ENCODE measurements around the gene ACTN1.

ACTN1 gene

GRCh38 chr14:69004731-69005431 lies 25.8 kb upstream of the ACTN1 start:
- H3K4me3 ChIP-seq (ENCODE audit: low read length): no peak overlapping the region
- no peaks in the 10 kb centered on the region for H3K9me3 ChIP-seq (ENCODE audit: insufficient read depth, low read length)
- no peaks in the 10 kb centered on the region for H3K36me3 ChIP-seq (replicated peaks; ENCODE audit: low read depth, low read length)
- peaks cover 12% of the 10 kb centered on the region; the same call in 1 of the 2 replicates for H3K27me3 ChIP-seq (ENCODE audit: low read depth, low read length)
- no peaks in the 10 kb centered on the region for H3K79me2 ChIP-seq (ENCODE audit: low read length)
- no peak overlapping the region for H3K4me2 ChIP-seq (ENCODE audit: low read length)
- no peak overlapping the region for H2AFZ ChIP-seq (ENCODE audit: low read depth, low read length)
- no peak overlapping the region for H3K9ac ChIP-seq (ENCODE audit: low read length)
- TF ChIP-seq EZH2phosphoT487 (IDR thresholded peaks at IDR 0.05; ENCODE audit: low read depth): no peak
- no peak for TF ChIP-seq CTCF (IDR thresholded peaks at IDR 0.05; ENCODE audit: low read depth, low read length)
- no peaks in the 10 kb centered on the region for H4K20me1 ChIP-seq (ENCODE audit: insufficient read depth, low read length)
- H3K27ac ChIP-seq (ENCODE audit: low read length): no peak overlapping the region
- H3K4me1 ChIP-seq (ENCODE audit: low read length): no peaks in the 10 kb centered on the region

DNA sequence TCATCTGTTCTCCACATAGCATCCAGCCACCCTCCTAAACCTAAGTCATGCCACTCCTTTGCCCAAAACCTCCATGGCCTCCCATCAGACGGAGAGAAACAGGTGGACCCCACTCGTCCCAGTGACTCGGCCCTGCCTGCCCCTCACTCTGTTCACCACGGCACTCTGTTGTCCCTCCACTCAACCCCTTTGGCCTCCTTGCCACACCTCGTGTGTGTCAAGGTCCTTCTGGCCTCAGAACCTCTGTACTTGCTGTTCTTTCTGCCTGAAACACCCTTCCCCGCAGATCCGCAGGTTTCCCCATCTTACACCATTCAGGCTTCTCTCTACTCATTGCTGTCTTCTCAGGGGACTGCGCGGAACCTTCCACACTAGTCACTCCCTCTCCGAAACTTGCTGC lies 24.5 kb upstream of the ACTN1 start:
- Histone ChIP-seq H3K9me3 (ENCODE audit: insufficient read depth, low read length) (no peaks in the 10 kb centered on the region), H3K4me3 (ENCODE audit: low read length) (no peak overlapping the region), H3K27ac (ENCODE audit: low read length) (no peak overlapping the region), H3K36me3 (replicated peaks; ENCODE audit: low read depth, low read length) (no peaks in the 10 kb centered on the region), H3K79me2 (ENCODE audit: low read length) (no peaks in the 10 kb centered on the region), H2AFZ (ENCODE audit: low read depth, low read length) (no peak overlapping the region), H4K20me1 (ENCODE audit: insufficient read depth, low read length) (no peaks in the 10 kb centered on the region), H3K4me2 (ENCODE audit: low read length) (no peak overlapping the region), H3K9ac (ENCODE audit: low read length) (no peak overlapping the region), H3K27me3 (ENCODE audit: low read depth, low read length) (peaks cover 12% of the 10 kb centered on the region; the same call in 1 of the 2 replicates), H3K4me1 (ENCODE audit: low read length) (no peaks in the 10 kb centered on the region)
- TF ChIP-seq CTCF (IDR thresholded peaks at IDR 0.05; ENCODE audit: low read depth, low read length) (no peak), EZH2phosphoT487 (IDR thresholded peaks at IDR 0.05; ENCODE audit: low read depth) (no peak)

- H3K79me2 ChIP-seq (ENCODE audit: low read length): no peaks in the 10 kb centered on the region
- no peaks in the 10 kb centered on the region for H3K9me3 ChIP-seq (ENCODE audit: insufficient read depth, low read length)
- no peak overlapping the region for H2AFZ ChIP-seq (ENCODE audit: low read depth, low read length)
- H3K36me3 ChIP-seq (replicated peaks; ENCODE audit: low read depth, low read length): no peaks in the 10 kb centered on the region
- TF ChIP-seq CTCF (IDR thresholded peaks at IDR 0.05; ENCODE audit: low read depth, low read length): peak; percentile 33; the same call in 1 of the 2 replicates
- TF ChIP-seq EZH2phosphoT487 (IDR thresholded peaks at IDR 0.05; ENCODE audit: low read depth): no peak
- no peak overlapping the region for H3K4me2 ChIP-seq (ENCODE audit: low read length)
- no peak overlapping the region for H3K4me3 ChIP-seq (ENCODE audit: low read length)
- no peaks in the 10 kb centered on the region for H4K20me1 ChIP-seq (ENCODE audit: insufficient read depth, low read length)
- H3K27me3 ChIP-seq (ENCODE audit: low read depth, low read length): peaks cover 12% of the 10 kb centered on the region; the same call in 1 of the 2 replicates
- H3K9ac ChIP-seq (ENCODE audit: low read length): no peak overlapping the region
- no peaks in the 10 kb centered on the region for H3K4me1 ChIP-seq (ENCODE audit: low read length)
- no peak overlapping the region for H3K27ac ChIP-seq (ENCODE audit: low read length)
These were observed 23.0 kb upstream of the ACTN1 start for GRCh38 chr14:69002069-69002468.

- TF ChIP-seq CTCF (IDR thresholded peaks at IDR 0.05; ENCODE audit: low read depth, low read length) (no peak), EZH2phosphoT487 (IDR thresholded peaks at IDR 0.05; ENCODE audit: low read depth) (no peak)
These were observed 22.3 kb upstream of the ACTN1 start for GRCh38 chr14:69001375-69001774.

More at GRCh38 chr14:69001375-69001774, 22.3 kb upstream of the ACTN1 start:
- no peak overlapping the region for H2AFZ ChIP-seq (ENCODE audit: low read depth, low read length)
- no peak overlapping the region for H3K4me2 ChIP-seq (ENCODE audit: low read length)
- no peaks in the 10 kb centered on the region for H3K79me2 ChIP-seq (ENCODE audit: low read length)
- no peak overlapping the region for H3K4me3 ChIP-seq (ENCODE audit: low read length)
- no peaks in the 10 kb centered on the region for H3K9me3 ChIP-seq (ENCODE audit: insufficient read depth, low read length)
- peaks cover 12% of the 10 kb centered on the region; the same call in 1 of the 2 replicates for H3K27me3 ChIP-seq (ENCODE audit: low read depth, low read length)
- no peak overlapping the region for H3K9ac ChIP-seq (ENCODE audit: low read length)
- H3K4me1 ChIP-seq (ENCODE audit: low read length): no peaks in the 10 kb centered on the region
- H3K36me3 ChIP-seq (replicated peaks; ENCODE audit: low read depth, low read length): no peaks in the 10 kb centered on the region
- no peak overlapping the region for H3K27ac ChIP-seq (ENCODE audit: low read length)
- no peaks in the 10 kb centered on the region for H4K20me1 ChIP-seq (ENCODE audit: insufficient read depth, low read length)
